ENCODE results near the gene SP3.

GRCh38 chr2:173886613-173887012, 78.6 kb downstream of the SP3 start:
- TF ChIP-seq EZH2 (IDR thresholded peaks at IDR 0.05; ENCODE audit: borderline replicate concordance, low read length) = no peak
- TF ChIP-seq CTCF (conservative IDR thresholded peaks at IDR 0.05 in 1 of 2, IDR thresholded peaks at IDR 0.05 in 1 of 2; ENCODE audit: extremely low read depth in 1 of 2, insufficient read depth in 1 of 2, low read depth in 1 of 2, low read length in 2 of 2) = no peak

All from mammary epithelial cell (primary cell).